Measurements from ENCODE around the gene MPPED1.

Gene MPPED1

GRCh38 chr22:43376765-43377547 lies 34.9 kb upstream of the MPPED1 start:
- H3K4me2 ChIP-seq (ENCODE audit: insufficient read depth, low read length): no peak overlapping the region
- no peak overlapping the region for H3K4me3 ChIP-seq (ENCODE audit: low read depth in 1 of 2, low read length in 2 of 2)
- ATAC-seq (ENCODE audit: insufficient read depth, low read depth) (peak; percentile 99), DNase-seq (peak; percentile 84)
- peaks cover 24% of the 10 kb centered on the region for H3K4me1 ChIP-seq (ENCODE audit: insufficient read depth, low read length)
- H4K20me1 ChIP-seq (ENCODE audit: insufficient read depth, low read length): peaks cover 7% of the 10 kb centered on the region
- H3K36me3 ChIP-seq (ENCODE audit: insufficient read depth, low read length): no peaks in the 10 kb centered on the region
- peaks cover 35% of the 10 kb centered on the region for H3K27me3 ChIP-seq (ENCODE audit: insufficient read depth, low read length, poor library complexity)
- H3K27ac ChIP-seq (ENCODE audit: low read length): no peak overlapping the region
- no peaks in the 10 kb centered on the region for H3K79me2 ChIP-seq (ENCODE audit: insufficient read depth, low read length)
- peaks cover 2% of the 10 kb centered on the region for H3K9me3 ChIP-seq (ENCODE audit: insufficient read depth, low read length, severe bottlenecking)
- no peak overlapping the region for H2AFZ ChIP-seq (ENCODE audit: low read depth, low read length)
- no peak overlapping the region for H3K9ac ChIP-seq (ENCODE audit: low read depth, low read length)
- TF ChIP-seq, protein P1, sequence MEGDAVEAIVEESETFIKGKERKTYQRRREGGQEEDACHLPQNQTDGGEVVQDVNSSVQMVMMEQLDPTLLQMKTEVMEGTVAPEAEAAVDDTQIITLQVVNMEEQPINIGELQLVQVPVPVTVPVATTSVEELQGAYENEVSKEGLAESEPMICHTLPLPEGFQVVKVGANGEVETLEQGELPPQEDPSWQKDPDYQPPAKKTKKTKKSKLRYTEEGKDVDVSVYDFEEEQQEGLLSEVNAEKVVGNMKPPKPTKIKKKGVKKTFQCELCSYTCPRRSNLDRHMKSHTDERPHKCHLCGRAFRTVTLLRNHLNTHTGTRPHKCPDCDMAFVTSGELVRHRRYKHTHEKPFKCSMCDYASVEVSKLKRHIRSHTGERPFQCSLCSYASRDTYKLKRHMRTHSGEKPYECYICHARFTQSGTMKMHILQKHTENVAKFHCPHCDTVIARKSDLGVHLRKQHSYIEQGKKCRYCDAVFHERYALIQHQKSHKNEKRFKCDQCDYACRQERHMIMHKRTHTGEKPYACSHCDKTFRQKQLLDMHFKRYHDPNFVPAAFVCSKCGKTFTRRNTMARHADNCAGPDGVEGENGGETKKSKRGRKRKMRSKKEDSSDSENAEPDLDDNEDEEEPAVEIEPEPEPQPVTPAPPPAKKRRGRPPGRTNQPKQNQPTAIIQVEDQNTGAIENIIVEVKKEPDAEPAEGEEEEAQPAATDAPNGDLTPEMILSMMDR (IDR thresholded peaks at IDR 0.05; ENCODE audit: borderline replicate concordance, extremely low read depth, low read length, poor library complexity, severe bottlenecking): no peak
- TF ChIP-seq EZH2 (IDR thresholded peaks at IDR 0.05; ENCODE audit: borderline replicate concordance, low read depth, low read length, severe bottlenecking): no peak

- Histone ChIP-seq H3K4me3 (ENCODE audit: low read depth in 1 of 2, low read length in 2 of 2) (no peak overlapping the region), H3K9ac (ENCODE audit: low read depth, low read length) (no peak overlapping the region), H3K27ac (ENCODE audit: low read length) (no peak overlapping the region), H3K36me3 (ENCODE audit: insufficient read depth, low read length) (no peaks in the 10 kb centered on the region), H3K4me2 (ENCODE audit: insufficient read depth, low read length) (no peak overlapping the region), H3K27me3 (ENCODE audit: insufficient read depth, low read length, poor library complexity) (peaks cover 35% of the 10 kb centered on the region), H3K4me1 (ENCODE audit: insufficient read depth, low read length) (peaks cover 24% of the 10 kb centered on the region), H4K20me1 (ENCODE audit: insufficient read depth, low read length) (peaks cover 7% of the 10 kb centered on the region), H2AFZ (ENCODE audit: low read depth, low read length) (no peak overlapping the region), H3K9me3 (ENCODE audit: insufficient read depth, low read length, severe bottlenecking) (peaks cover 2% of the 10 kb centered on the region), H3K79me2 (ENCODE audit: insufficient read depth, low read length) (no peaks in the 10 kb centered on the region)
- ATAC-seq (ENCODE audit: insufficient read depth, low read depth) (no peak), DNase-seq (no peak)
- TF ChIP-seq, protein P1 (IDR thresholded peaks at IDR 0.05; ENCODE audit: borderline replicate concordance, extremely low read depth, low read length, poor library complexity, severe bottlenecking): no peak
- TF ChIP-seq EZH2 (IDR thresholded peaks at IDR 0.05; ENCODE audit: borderline replicate concordance, low read depth, low read length, severe bottlenecking): no peak
Observed at GRCh38 chr22:43377548-43377895, 34.3 kb upstream of the MPPED1 start.

GRCh38 chr22:43377896-43378704 lies 33.7 kb upstream of the MPPED1 start:
- Histone ChIP-seq H2AFZ (ENCODE audit: low read depth, low read length) (no peak overlapping the region), H3K9ac (ENCODE audit: low read depth, low read length) (no peak overlapping the region), H3K4me3 (ENCODE audit: low read depth in 1 of 2, low read length in 2 of 2) (no peak overlapping the region), H3K9me3 (ENCODE audit: insufficient read depth, low read length, severe bottlenecking) (peaks cover 2% of the 10 kb centered on the region), H3K36me3 (ENCODE audit: insufficient read depth, low read length) (no peaks in the 10 kb centered on the region), H3K27me3 (ENCODE audit: insufficient read depth, low read length, poor library complexity) (peaks cover 35% of the 10 kb centered on the region), H3K27ac (ENCODE audit: low read length) (no peak overlapping the region), H3K4me1 (ENCODE audit: insufficient read depth, low read length) (peaks cover 24% of the 10 kb centered on the region), H3K79me2 (ENCODE audit: insufficient read depth, low read length) (no peaks in the 10 kb centered on the region), H3K4me2 (ENCODE audit: insufficient read depth, low read length) (no peak overlapping the region), H4K20me1 (ENCODE audit: insufficient read depth, low read length) (peaks cover 7% of the 10 kb centered on the region)
- TF ChIP-seq EZH2 (IDR thresholded peaks at IDR 0.05; ENCODE audit: borderline replicate concordance, low read depth, low read length, severe bottlenecking): no peak
- TF ChIP-seq, protein P1 (IDR thresholded peaks at IDR 0.05; ENCODE audit: borderline replicate concordance, extremely low read depth, low read length, poor library complexity, severe bottlenecking): no peak
- ATAC-seq (ENCODE audit: insufficient read depth, low read depth): no peak
- no peak for DNase-seq
